ENCODE data around the gene NME2. TPM values are rescaled to one million over a fixed set of nuclear protein-coding genes. Genes with fewer than 3 reads are reported as not detected.

The NME2 gene
- total and polyA plus RNA-seq, 4 experiments from 2014 or later, result 134 to 331 (median 209) TPM

Other genes with a start within 250 kb of the NME2 start
- gene SPAG9, start 45.5 kb upstream of the NME2 start, total RNA-seq, result 10 to 100 TPM; 62.0 to 62.3 TPM
- gene SPAG9, start 45.5 kb upstream of the NME2 start, polyA plus RNA-seq, result 10 to 100 TPM in 1 of 2 donors, 1 to 10 TPM in 1; 3.2 to 10.0 TPM
- gene NME1, start 12.9 kb upstream of the NME2 start, total RNA-seq, result 10 to 100 TPM; 10.0 to 12.2 TPM
- 10 to 100 TPM; 62.5 to 67.2 TPM for gene NME1, start 12.9 kb upstream of the NME2 start, polyA plus RNA-seq
- 10 to 100 TPM; 29.3 to 30.0 TPM for gene MBTD1, start 93.6 kb downstream of the NME2 start, total RNA-seq
- gene MBTD1, start 93.6 kb downstream of the NME2 start, polyA plus RNA-seq, result 1 to 10 TPM; 3.6 to 5.5 TPM
- gene UTP18, start 94.1 kb downstream of the NME2 start, total RNA-seq, result 10 to 100 TPM; 44.0 to 44.1 TPM
- 10 to 100 TPM; 48.3 to 54.9 TPM for gene UTP18, start 94.1 kb downstream of the NME2 start, polyA plus RNA-seq